ENCODE results near the gene HIGD1A.

The HIGD1A gene

DNA sequence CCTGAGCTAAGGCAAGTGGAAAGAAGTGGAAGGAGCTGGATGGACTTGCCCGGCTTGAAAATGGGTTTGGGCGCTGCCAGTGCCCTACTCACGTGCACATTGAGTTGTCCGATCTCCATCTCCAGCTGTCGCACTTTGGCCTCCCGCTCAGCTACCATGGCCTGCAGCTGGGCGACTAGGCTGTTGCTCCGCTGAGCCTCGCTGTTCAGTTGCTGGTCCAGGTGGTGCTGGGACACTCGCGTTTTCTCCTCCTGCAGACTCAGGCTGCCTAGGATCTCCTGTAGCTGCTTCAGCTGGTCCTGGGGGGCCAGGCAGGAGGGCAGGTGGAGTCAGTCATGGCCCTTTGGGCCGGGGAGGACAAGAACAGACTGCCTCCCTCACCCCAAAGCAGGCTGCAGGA, 68.7 kb downstream of the HIGD1A start:
- DNase-seq (ENCODE audit: low read depth, low spot score): no peak

DNA sequence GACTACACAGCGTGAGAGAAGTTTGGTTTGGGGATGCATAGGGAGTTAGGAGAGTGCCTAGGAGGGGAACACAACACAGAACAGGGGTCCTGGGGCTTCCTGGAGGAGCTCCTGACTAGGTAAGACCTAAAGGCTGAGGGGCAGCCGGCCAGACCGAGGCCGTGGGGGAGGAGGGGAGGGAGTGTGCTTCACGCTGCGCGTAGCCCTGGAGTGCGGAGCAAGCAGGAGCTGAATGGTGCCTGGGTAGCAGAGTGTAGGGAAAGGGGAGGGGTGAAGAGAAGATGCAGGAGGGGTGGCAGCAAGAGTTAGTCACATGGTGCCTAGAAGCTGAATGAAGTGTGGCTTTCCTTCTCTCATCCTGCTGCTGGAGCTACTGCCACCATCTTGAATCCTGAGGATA, 69.3 kb downstream of the HIGD1A start:
- no peak for DNase-seq (ENCODE audit: low read depth, low spot score)

DNA sequence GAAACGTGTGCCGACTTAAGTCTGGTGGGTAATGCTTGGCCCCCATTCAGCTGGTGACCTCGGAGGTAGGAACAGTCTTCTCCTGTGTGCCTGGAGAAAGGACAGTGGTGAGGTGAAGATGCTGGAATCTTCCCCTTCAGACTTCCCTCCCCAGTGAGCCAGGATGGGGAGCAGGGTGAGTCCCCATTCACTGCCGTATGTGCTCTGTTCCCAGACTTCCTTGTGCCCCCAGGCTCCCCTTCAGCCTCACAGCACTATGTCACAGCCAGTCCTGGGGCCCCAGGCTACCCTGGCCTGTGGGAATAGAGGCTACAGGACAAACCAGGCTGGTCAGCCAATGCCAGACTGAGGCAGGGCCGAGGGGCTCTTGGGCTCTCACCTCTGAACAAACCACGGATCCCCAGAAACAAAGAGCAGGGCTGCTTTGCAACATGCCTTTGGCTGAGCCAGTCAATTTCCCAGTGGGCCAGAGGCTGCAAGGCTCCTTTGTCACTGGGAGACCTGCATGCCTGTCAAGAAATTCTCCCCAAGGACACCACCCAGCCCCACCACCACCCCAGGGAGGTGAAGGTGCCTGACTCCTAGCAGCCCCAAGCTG, 69.9 kb downstream of the HIGD1A start:
- no peak for DNase-seq (ENCODE audit: low read depth, low spot score)

DNA sequence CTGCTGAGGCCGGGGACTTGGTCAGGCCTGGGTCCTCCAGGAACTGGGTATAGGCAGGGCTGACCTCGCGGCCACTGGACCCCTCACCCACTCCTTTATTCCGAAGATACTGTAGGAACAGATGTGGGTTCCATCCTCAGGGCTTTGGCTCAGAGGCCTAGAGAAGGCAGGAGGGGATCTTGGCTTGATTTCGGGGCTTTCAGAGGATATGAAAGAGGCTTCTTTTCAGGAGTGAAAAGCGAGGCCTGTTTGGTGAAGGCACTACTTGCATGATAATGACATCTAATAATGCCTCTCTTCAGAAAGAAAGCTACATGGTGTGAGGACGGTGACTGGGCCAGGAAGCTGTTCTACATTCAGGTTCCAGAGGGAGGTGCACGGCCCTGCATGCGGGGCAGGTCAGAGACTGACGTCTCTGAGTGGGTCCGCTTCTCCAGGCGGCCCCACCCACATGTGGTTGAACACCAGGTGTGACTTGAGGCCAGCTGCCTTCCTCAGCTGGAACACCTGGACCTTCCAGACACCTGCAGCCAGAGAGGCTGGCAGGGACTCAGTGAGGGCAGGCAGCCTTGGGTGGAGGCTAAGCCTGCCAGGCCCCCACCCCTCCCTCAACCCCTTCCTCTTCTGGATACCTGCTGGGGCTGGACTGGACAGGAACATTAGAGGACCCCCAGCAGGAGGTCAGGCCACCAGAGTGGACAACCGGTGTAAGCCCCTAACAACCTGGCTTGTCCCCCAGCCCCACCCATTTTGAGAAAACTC, 70.6 kb downstream of the HIGD1A start:
- no peak for DNase-seq (ENCODE audit: low read depth, low spot score)
